ENCODE measurements around the gene MTRF1L.

The MTRF1L gene

DNA sequence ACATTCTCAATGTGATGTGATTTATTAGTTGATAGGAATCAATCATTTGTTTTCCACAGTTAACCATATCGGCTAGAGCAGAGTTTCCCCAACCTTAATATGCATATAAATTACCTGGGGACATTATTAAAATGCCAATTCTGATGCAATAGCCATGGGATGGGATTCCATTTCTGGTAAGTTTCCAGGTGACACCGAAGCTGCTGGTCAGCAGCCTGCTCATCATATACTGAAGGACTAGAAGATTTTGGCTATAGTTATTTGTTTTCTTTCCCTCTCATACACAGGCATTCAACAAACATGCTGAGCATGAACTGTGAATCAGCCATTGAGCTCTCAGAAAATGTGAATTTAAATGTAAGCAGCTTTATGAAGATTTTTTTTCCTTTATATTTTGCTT is 55.5 kb downstream of the MTRF1L start:
- TF ChIP-seq RARB (CRISPR knock-in tag; IDR thresholded peaks at IDR 0.05): no peak
- TF ChIP-seq SNAI2 (CRISPR knock-in tag; IDR thresholded peaks at IDR 0.05): no peak
- no peak for TF ChIP-seq ZFP3 (CRISPR knock-in tag; IDR thresholded peaks at IDR 0.05)
- no peak for TF ChIP-seq POU6F1 (CRISPR knock-in tag; IDR thresholded peaks at IDR 0.05; ENCODE audit: borderline replicate concordance, low read depth)
- no peak for TF ChIP-seq ZNF70 (CRISPR knock-in tag; IDR thresholded peaks at IDR 0.05)
- no peak for TF ChIP-seq TSHZ2 (CRISPR knock-in tag; IDR thresholded peaks at IDR 0.05)
- no peak for TF ChIP-seq ZNF8 (CRISPR knock-in tag; IDR thresholded peaks at IDR 0.05)
- no peak for TF ChIP-seq ZFP30 (CRISPR knock-in tag; IDR thresholded peaks at IDR 0.05)
- no peak for TF ChIP-seq ESRRG (CRISPR knock-in tag; IDR thresholded peaks at IDR 0.05)
- TF ChIP-seq ZC3H10 (CRISPR knock-in tag; IDR thresholded peaks at IDR 0.05): no peak
- no peak for TF ChIP-seq CREB5 (CRISPR knock-in tag; IDR thresholded peaks at IDR 0.05; ENCODE audit: low read depth)
- TF ChIP-seq ISL1 (CRISPR knock-in tag; IDR thresholded peaks at IDR 0.05): no peak
- no peak for TF ChIP-seq BACH2 (CRISPR knock-in tag; IDR thresholded peaks at IDR 0.05; ENCODE audit: borderline replicate concordance)
- no peak for TF ChIP-seq GLIS3 (CRISPR knock-in tag; IDR thresholded peaks at IDR 0.05)
- no peak for TF ChIP-seq ARNTL (CRISPR knock-in tag; IDR thresholded peaks at IDR 0.05; ENCODE audit: borderline replicate concordance, low read depth)
- no peak for TF ChIP-seq TOX (CRISPR knock-in tag; IDR thresholded peaks at IDR 0.05; ENCODE audit: borderline replicate concordance)
- TF ChIP-seq, protein P1, sequence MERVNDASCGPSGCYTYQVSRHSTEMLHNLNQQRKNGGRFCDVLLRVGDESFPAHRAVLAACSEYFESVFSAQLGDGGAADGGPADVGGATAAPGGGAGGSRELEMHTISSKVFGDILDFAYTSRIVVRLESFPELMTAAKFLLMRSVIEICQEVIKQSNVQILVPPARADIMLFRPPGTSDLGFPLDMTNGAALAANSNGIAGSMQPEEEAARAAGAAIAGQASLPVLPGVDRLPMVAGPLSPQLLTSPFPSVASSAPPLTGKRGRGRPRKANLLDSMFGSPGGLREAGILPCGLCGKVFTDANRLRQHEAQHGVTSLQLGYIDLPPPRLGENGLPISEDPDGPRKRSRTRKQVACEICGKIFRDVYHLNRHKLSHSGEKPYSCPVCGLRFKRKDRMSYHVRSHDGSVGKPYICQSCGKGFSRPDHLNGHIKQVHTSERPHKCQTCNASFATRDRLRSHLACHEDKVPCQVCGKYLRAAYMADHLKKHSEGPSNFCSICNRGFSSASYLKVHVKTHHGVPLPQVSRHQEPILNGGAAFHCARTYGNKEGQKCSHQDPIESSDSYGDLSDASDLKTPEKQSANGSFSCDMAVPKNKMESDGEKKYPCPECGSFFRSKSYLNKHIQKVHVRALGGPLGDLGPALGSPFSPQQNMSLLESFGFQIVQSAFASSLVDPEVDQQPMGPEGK (CRISPR knock-in tag; IDR thresholded peaks at IDR 0.05; ENCODE audit: borderline replicate concordance): no peak
- no peak for TF ChIP-seq PPARA (CRISPR knock-in tag; IDR thresholded peaks at IDR 0.05; ENCODE audit: borderline replicate concordance)
- ATAC-seq: no peak

DNA sequence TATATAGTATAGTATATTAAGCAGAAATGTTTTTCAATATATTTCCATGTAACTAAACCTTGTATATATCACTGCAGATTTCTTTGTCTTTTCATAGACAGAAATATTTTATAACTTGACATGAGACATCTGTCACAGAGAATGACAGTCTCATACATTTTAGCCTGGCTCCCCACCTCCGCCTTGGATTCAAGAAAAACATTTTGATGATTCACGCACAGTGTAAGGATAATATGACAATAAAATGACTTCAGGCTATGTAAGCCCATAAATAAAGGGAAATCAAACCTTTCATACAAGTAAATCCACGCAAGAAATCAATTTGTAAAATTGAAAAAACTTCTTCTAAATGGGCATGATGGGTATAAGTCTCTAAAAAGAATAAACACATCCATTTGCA is 56.0 kb downstream of the MTRF1L start:
- no peak for ATAC-seq
- TF ChIP-seq TOX (CRISPR knock-in tag; IDR thresholded peaks at IDR 0.05; ENCODE audit: borderline replicate concordance) (no peak), PPARA (CRISPR knock-in tag; IDR thresholded peaks at IDR 0.05; ENCODE audit: borderline replicate concordance) (no peak), ARNTL (CRISPR knock-in tag; IDR thresholded peaks at IDR 0.05; ENCODE audit: borderline replicate concordance, low read depth) (no peak), RARB (CRISPR knock-in tag; IDR thresholded peaks at IDR 0.05) (no peak), TSHZ2 (CRISPR knock-in tag; IDR thresholded peaks at IDR 0.05) (no peak), GLIS3 (CRISPR knock-in tag; IDR thresholded peaks at IDR 0.05) (no peak), ZNF70 (CRISPR knock-in tag; IDR thresholded peaks at IDR 0.05) (no peak), ZNF8 (CRISPR knock-in tag; IDR thresholded peaks at IDR 0.05) (no peak), ZNF565 (CRISPR knock-in tag; conservative IDR thresholded peaks at IDR 0.05; ENCODE audit: low read depth) (no peak), CREB5 (CRISPR knock-in tag; IDR thresholded peaks at IDR 0.05; ENCODE audit: low read depth) (no peak), ZFP3 (CRISPR knock-in tag; IDR thresholded peaks at IDR 0.05) (no peak), POU6F1 (CRISPR knock-in tag; IDR thresholded peaks at IDR 0.05; ENCODE audit: borderline replicate concordance, low read depth) (no peak), OSR1 (CRISPR knock-in tag; IDR thresholded peaks at IDR 0.05) (no peak), SNAI2 (CRISPR knock-in tag; IDR thresholded peaks at IDR 0.05) (no peak), CSRNP3 (CRISPR knock-in tag; IDR thresholded peaks at IDR 0.05) (no peak), ZC3H10 (CRISPR knock-in tag; IDR thresholded peaks at IDR 0.05) (no peak)
- TF ChIP-seq, protein P1 (CRISPR knock-in tag; IDR thresholded peaks at IDR 0.05; ENCODE audit: borderline replicate concordance): no peak
